C4-2B (cell line): ENCODE data around the gene CAB39.

ENCODE experiments used
- H3K27ac ChIP-seq: fragments of 450-650 bp; 2 replicates; pipeline ENCODE4 v1.5.1; 2017
- ZFX ChIP-seq: fragments of 450-650 bp; IDR thresholded peaks from 2 replicates; pipeline ENCODE4 v1.6.1; 2017
- TF ChIP-seq, protein P1 (sequence below): fragments of 450-650 bp; conservative IDR thresholded peaks from 2 replicates; pipeline ENCODE4 v1.5.1; 2017; ENCODE audit warnings: mild to moderate bottlenecking

The CAB39 gene

DNA sequence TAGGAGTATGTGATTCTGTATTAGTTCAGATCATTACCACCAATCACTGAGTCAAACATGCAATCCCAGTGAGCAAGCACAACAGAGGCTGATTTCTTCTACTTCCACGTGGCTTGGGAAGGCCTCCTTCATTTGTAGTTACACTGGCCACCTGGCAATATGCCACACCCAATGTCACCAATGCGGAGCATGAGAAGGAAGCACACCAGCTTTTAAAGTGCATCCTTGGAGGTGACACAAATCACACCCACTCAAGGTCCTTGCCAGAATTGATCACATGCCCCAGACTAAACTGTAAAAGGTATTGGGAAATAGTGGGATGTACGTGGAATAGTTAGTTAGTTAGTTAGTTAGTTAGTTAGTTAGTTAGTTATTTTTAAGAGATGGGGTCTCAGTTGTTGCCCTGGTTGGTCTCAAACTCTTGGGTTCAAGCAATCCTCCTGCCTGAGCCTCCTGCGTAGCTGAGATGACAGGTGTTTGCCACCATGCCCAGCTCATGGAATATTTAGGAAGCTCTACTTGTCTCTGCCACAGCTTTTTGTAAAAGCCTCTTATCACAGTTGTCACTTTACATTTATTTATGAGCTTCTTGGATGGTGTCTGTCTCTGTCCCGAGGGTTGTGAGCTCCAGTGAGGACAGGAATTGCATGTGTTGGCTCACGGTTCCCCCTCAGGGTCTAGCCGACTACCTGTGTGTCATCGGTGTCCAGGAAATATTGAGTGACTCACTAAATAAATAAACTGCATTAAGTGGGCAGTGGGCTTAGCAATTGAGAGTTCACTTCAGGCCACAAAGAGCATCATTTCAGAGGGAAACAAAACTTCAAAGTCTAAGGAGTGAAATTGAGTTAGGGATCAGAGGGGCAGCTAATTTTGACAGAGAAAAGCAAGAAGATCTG is 28.1 kb upstream of the CAB39 start:
- no peak overlapping the region for H3K27ac ChIP-seq
- TF ChIP-seq, protein P1, sequence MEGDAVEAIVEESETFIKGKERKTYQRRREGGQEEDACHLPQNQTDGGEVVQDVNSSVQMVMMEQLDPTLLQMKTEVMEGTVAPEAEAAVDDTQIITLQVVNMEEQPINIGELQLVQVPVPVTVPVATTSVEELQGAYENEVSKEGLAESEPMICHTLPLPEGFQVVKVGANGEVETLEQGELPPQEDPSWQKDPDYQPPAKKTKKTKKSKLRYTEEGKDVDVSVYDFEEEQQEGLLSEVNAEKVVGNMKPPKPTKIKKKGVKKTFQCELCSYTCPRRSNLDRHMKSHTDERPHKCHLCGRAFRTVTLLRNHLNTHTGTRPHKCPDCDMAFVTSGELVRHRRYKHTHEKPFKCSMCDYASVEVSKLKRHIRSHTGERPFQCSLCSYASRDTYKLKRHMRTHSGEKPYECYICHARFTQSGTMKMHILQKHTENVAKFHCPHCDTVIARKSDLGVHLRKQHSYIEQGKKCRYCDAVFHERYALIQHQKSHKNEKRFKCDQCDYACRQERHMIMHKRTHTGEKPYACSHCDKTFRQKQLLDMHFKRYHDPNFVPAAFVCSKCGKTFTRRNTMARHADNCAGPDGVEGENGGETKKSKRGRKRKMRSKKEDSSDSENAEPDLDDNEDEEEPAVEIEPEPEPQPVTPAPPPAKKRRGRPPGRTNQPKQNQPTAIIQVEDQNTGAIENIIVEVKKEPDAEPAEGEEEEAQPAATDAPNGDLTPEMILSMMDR, result no peak
- no peak for TF ChIP-seq ZFX

DNA sequence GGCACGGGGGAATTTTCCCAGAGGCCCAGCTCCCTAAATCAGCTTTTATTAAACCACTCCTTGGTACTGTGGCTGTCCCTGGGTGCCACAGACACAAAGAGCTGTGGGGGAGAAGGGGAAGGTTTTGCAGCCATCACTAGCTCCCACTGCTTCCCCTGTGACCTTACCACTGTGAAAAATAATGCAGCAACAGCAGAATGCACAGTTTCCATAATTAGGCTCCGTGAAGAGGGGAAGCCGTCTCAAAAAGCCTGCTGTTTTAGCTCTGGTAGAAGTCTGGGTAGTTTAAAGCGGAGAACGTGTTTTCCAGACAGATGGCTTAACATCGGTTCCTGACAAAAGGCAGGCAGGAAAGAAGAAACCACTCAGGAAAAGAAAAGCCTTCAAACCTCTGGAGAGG is 27.5 kb upstream of the CAB39 start:
- H3K27ac ChIP-seq, result no peak overlapping the region
- no peak for TF ChIP-seq ZFX
- TF ChIP-seq, protein P1, result no peak

- no peak overlapping the region for H3K27ac ChIP-seq
- TF ChIP-seq ZFX, result no peak
- TF ChIP-seq, protein P1, result no peak
Observed at GRCh38 chr2:230687498-230687897, 25.1 kb upstream of the CAB39 start.

DNA sequence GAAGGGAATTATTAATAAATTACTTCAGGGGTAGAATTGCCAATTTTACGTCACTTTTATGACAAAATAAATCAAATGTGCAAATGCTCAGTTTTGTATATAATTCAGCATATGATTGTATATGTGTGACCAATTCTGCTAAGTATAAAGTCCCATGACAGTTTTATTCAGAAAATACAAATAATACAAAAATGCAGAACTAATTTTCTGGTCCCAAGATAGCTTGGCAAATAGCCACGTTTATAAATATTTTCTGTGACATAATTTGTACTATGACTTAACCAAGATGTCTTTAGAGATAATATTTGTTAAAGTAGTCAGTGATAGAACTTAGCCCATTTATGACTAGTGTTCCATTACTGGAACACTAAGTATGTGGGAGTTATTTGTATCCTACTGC is 24.2 kb upstream of the CAB39 start:
- TF ChIP-seq, protein P1, result no peak
- TF ChIP-seq ZFX, result no peak
- no peak overlapping the region for H3K27ac ChIP-seq

DNA sequence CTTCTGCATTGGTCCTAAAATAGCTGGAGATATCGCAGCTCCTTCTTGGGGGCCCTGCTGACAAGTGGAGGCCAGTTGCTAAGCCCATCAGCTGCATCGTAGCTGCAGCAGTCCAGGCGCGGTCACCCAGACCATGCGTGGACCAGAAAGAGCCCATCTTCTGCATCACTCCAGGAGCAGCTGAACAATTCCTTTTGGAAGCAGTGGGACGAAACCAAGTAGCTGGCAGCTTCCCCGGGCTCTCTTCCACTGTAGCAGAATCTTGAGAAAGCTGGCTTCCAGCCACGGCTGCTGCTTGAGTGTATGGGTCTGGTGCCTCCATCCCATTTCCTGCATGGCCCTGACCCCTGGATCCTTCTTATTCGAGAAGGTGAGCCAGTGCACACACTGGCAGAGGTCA is 22.2 kb upstream of the CAB39 start:
- H3K27ac ChIP-seq, result no peak overlapping the region
- TF ChIP-seq, protein P1, result no peak
- TF ChIP-seq ZFX, result no peak

- H3K27ac ChIP-seq, result no peak overlapping the region
- TF ChIP-seq, protein P1, result no peak
- no peak for TF ChIP-seq ZFX
Observed at GRCh38 chr2:230691005-230691647, 21.5 kb upstream of the CAB39 start.

DNA sequence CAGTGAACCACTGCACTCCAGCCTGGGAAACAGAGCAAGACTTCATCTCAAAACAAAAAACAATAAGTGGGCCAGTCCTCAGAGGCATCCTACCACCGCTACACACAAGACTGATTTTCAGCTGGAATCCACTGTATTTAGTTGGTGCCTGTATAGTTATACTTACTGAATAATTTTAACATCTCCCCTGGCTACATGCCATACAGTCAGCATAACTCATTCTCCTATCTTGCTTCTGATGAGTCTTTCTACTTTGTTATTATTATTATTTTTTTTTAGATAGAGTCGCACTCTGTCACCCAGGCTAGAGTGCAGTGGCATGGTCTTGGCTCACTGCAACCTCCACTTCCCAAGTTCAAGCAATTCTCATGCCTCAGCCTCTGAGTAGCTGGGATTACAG is 19.9 kb upstream of the CAB39 start:
- no peak overlapping the region for H3K27ac ChIP-seq

More for the DNA sequence above, 19.9 kb upstream of the CAB39 start:
- no peak for TF ChIP-seq ZFX
- TF ChIP-seq, protein P1, result no peak
